PC-9 (cell line): ENCODE results near the gene IRGC. TPM values are rescaled to one million over a fixed set of nuclear protein-coding genes. Genes with fewer than 3 reads are reported as not detected.

ENCODE experiments used
- BruUV-seq: library from RNA; stranded (reverse); fragments of 400-500 nt; replicated peaks from 2 replicates; lab custom pipeline; 2021; lab: Mats Ljungman, UMichigan
- CTCF ChIA-PET: fragments of 300-600 bp; sonication (Branson Sonifier 250); formaldehyde crosslinking; loops from one replicate; lab custom pipeline; 2022; ENCODE audit warnings: antibody characterized with exemption; lab: Charles Lee
- POLR2A ChIA-PET: fragments of 300-600 bp; sonication (Branson Sonifier 250); formaldehyde crosslinking; loops from one replicate; lab custom pipeline; 2022; ENCODE audit warnings: antibody characterized with exemption; ENCODE audit not compliant: unreplicated experiment; lab: Charles Lee
- DNase-seq, 2 experiments: peaks; one replicate each; pipeline versions ENCODE4 v3.0.0 to v3.0.0-alpha.2; 2015 to 2022; ENCODE audit warnings: mixed read lengths in 1 of 2
- H2AFZ ChIP-seq: fragments of 200-600 bp; sonication (generic); 2 replicates; pipeline ENCODE4 v1.8.1; 2017; ENCODE audit warnings: antibody characterized with exemption
- H3F3A ChIP-seq: fragments of 200-600 bp; sonication (generic); 2 replicates; pipeline ENCODE4 v1.8.1; 2017; ENCODE audit warnings: antibody characterized with exemption, mild to moderate bottlenecking, low read depth; ENCODE audit not compliant: insufficient read depth
- H3K27ac ChIP-seq: fragments of 200-600 bp; sonication (generic); 2 replicates; pipeline ENCODE4 v1.6.1; 2016; ENCODE audit warnings: mixed run types
- H3K27me3 ChIP-seq: fragments of 200-600 bp; sonication (generic); 2 replicates; pipeline ENCODE4 v1.6.1; 2016; ENCODE audit warnings: low read depth, mixed run types; ENCODE audit not compliant: insufficient read depth
- H3K36me3 ChIP-seq: fragments of 200-600 bp; sonication (generic); 2 replicates; pipeline ENCODE4 v1.6.1; 2016; ENCODE audit warnings: low read depth, mixed run types
- H3K4me1 ChIP-seq: fragments of 200-600 bp; sonication (generic); replicated peaks from 2 replicates; pipeline ENCODE4 v1.6.1; 2016; ENCODE audit warnings: mixed run types; ENCODE audit not compliant: insufficient read depth
- H3K4me2 ChIP-seq: fragments of 200-600 bp; sonication (generic); 2 replicates; pipeline ENCODE4 v1.6.1; 2017; ENCODE audit warnings: mixed run types
- H3K4me3 ChIP-seq: fragments of 200-600 bp; sonication (generic); 2 replicates; pipeline ENCODE4 v1.6.1; 2016; ENCODE audit warnings: mixed run types
- H3K79me2 ChIP-seq: fragments of 200-600 bp; sonication (generic); 2 replicates; pipeline ENCODE4 v1.6.1; 2017; ENCODE audit warnings: low read depth, mixed run types
- H3K9me2 ChIP-seq: fragments of 200-600 bp; sonication (generic); 2 replicates; pipeline ENCODE4 v1.8.1; 2017; ENCODE audit warnings: mild to moderate bottlenecking; ENCODE audit not compliant: insufficient read depth
- H3K9me3 ChIP-seq: fragments of 200-600 bp; sonication (generic); 2 replicates; pipeline ENCODE4 v1.8.1; 2016; ENCODE audit warnings: low read depth; ENCODE audit not compliant: insufficient read depth
- H4K20me1 ChIP-seq: fragments of 200-600 bp; sonication (generic); 2 replicates; pipeline ENCODE4 v1.8.1; 2017; ENCODE audit not compliant: insufficient read depth
- EZH2 ChIP-seq: fragments of 200-600 bp; sonication (generic); IDR thresholded peaks from 2 replicates; pipeline ENCODE4 v1.8.0; 2017; ENCODE audit warnings: antibody characterized with exemption, low read depth
- intact Hi-C: fragments of 100-400 bp; cut with micrococcal nuclease; formaldehyde crosslinking; loops from one replicate; pipeline ENCODE4 v1.10.0; 2022; ENCODE audit not compliant: unreplicated experiment
- total RNA-seq: library from RNA; stranded (reverse); gene quantifications from 2 replicates; pipeline ENCODE4 v1.2.3, GENCODE V29; 2021
- TF ChIP-seq, protein P1 (sequence below): fragments of 200-600 bp; sonication (generic); conservative IDR thresholded peaks from 2 replicates; pipeline ENCODE4 v1.6.1; 2017; ENCODE audit warnings: mixed run types, antibody characterized with exemption, mild to moderate bottlenecking, moderate library complexity

The IRGC gene
- total RNA-seq, 1 experiment from 2014 or later: not detected

DNA sequence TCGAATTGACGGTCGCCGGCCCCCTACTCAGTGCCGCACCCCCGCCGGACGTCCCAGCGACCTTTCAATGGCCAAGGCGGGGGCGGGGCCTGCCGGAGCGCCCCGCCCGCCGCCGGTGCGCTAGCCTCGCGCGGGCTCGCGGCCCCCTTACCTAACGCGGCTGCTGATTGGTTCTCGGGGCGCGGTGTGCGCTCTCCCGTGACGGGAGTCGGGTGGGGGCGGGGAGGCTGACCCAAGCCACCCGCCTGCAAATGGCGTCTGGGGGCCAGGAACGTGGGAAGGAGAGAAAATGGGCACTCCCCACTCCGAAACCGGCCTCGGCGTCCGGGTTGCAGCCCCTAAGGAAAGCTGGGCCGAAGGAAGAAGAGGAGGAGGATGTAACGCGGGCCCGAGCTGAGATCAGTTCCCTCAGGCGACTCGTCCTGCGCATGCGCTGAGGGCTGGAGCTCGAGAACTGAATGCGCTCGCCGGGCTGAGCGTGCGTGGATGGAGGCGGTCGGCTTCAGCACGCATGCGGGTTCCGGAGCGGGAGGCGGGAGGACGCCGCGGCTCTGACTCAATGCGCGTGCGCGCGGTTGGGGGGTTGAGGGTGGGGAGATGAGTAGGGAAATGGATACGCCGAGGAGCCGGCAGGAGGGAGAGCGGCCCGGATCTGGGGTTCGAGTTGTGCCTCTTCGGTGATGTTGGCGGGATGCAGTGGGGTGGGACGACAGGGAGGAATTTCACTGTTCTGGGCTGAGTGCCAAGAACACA lies 38.8 kb downstream of the IRGC start, which contains the start of gene SMG9:
SMG9 (minus strand) TSS at position 460 of the 753 bp plus-strand sequence. CDS start 4,221 bp downstream, outside the sequence.
- peaks cover 62% of the 10 kb centered on the region for H3K4me1 ChIP-seq
- TF ChIP-seq, protein P1, sequence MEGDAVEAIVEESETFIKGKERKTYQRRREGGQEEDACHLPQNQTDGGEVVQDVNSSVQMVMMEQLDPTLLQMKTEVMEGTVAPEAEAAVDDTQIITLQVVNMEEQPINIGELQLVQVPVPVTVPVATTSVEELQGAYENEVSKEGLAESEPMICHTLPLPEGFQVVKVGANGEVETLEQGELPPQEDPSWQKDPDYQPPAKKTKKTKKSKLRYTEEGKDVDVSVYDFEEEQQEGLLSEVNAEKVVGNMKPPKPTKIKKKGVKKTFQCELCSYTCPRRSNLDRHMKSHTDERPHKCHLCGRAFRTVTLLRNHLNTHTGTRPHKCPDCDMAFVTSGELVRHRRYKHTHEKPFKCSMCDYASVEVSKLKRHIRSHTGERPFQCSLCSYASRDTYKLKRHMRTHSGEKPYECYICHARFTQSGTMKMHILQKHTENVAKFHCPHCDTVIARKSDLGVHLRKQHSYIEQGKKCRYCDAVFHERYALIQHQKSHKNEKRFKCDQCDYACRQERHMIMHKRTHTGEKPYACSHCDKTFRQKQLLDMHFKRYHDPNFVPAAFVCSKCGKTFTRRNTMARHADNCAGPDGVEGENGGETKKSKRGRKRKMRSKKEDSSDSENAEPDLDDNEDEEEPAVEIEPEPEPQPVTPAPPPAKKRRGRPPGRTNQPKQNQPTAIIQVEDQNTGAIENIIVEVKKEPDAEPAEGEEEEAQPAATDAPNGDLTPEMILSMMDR: no peak
- no peak for TF ChIP-seq EZH2
- peak within 1 kb of the TSS; percentile 100 for H3K4me2 ChIP-seq
- DNase-seq: peak; percentile 84 to 98
- POLR2A ChIA-PET: interaction anchor here (0.5 to 2.1 kb wide), 5 partner anchors 10 to 1868 kb away, joined by 3 to 18 read pairs (median 7); partner anchors contain the start of gene LYPD3
- H3K36me3 ChIP-seq: peaks cover 25% of the 10 kb centered on the region
- H3K4me3 ChIP-seq: peak within 1 kb of the TSS; percentile 99
- CTCF ChIA-PET: interaction anchor here (0.6 to 1.1 kb wide), 4 partner anchors 23 to 200 kb away, joined by 3 to 4 read pairs (median 3); partner anchors contain the start of gene KCNN4
- peak within 1 kb of the TSS; percentile 92 for H3K27ac ChIP-seq
- no peaks in the 10 kb centered on the region for H3K9me2 ChIP-seq
- H2AFZ ChIP-seq: peak within 1 kb of the TSS; percentile 75
- H3K9me3 ChIP-seq: no peaks in the 10 kb centered on the region
- peaks cover 15% of the 10 kb centered on the region for H4K20me1 ChIP-seq
- no TSS peak for BruUV-seq
- H3F3A ChIP-seq: peaks cover 61% of the 10 kb centered on the region
- peaks cover 61% of the 10 kb centered on the region for H3K79me2 ChIP-seq
- H3K27me3 ChIP-seq: no peaks in the 10 kb centered on the region
- intact Hi-C loops: loop anchor here (1.0 to 2.0 kb wide), 2 partner anchors 25 to 30 kb away; no protein-coding TSS in a partner anchor

DNA sequence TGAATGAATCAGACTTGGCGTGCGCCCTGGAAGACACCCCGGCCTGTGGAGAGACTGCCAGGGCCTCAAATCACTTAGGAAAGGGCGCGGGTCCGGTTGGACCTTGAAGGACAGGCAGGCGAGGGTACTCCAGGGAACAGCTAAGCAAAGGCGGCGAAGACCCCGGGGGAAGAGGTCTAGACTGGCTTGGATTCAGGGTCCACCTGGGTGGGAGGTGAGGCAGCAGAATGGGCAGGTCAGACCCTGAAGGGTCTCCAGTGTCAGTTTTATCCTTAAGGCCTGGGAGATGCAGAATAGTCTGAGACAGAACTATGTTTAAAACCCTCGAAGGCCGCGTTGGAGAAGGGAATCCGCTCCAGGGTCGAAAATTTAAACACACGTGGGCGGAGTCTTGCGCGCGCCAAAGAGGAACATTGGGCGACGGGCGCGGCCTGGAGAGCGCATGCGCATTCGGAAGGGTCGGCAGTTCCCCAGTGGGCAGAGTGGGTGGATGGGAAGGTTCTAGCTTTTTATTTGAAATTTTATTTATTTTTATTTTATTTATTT lies 39.5 kb downstream of the IRGC start:
- Histone ChIP-seq H3K36me3 (peaks cover 18% of the 10 kb centered on the region), H3K9me2 (no peaks in the 10 kb centered on the region), H3K27ac (peak overlapping the region; percentile 92), H3K4me1 (peaks cover 65% of the 10 kb centered on the region), H3K27me3 (no peaks in the 10 kb centered on the region), H3F3A (peaks cover 64% of the 10 kb centered on the region), H2AFZ (peak overlapping the region; percentile 75), H3K4me2 (peak overlapping the region; percentile 100), H3K9me3 (no peaks in the 10 kb centered on the region), H4K20me1 (peaks cover 15% of the 10 kb centered on the region), H3K79me2 (peaks cover 55% of the 10 kb centered on the region), H3K4me3 (peak overlapping the region; percentile 99)
- POLR2A ChIA-PET: interaction anchor here (0.7 to 1.4 kb wide), 3 partner anchors 9 to 87 kb away, joined by 5 to 7 read pairs (median 7); no protein-coding TSS in a partner anchor
- intact Hi-C loops: loop anchor here (2.0 kb wide), 1 partner anchor 29 kb away; no protein-coding TSS in a partner anchor
- CTCF ChIA-PET: interaction anchor here (0.9 kb wide), 1 partner anchor 201 kb away, joined by 3 read pairs; no protein-coding TSS in a partner anchor
- TF ChIP-seq EZH2: no peak
- TF ChIP-seq, protein P1: no peak
- peak; percentile 55 to 80 for DNase-seq
- BruUV-seq: TSS peak; percentile 64

DNA sequence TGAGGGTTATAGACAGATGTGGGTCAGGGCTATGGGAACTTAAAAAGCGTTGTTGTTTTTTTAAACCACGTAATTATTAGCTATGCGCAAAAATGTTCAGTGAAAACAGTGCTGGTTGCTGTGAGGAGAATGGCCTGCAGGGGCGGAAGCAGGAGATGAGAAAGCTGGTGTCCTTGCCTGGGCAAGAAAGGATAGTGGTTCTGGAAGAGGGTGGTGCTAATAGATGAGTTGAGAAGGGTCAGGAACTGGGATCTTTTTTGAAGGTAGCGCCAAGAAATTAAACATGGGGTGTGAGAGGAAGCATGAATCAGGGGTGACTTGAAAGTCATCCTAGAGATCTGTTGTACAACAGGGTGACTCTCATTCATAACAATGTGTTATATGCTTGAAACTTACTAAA lies 43.6 kb downstream of the IRGC start:
- Histone ChIP-seq H3K4me3 (no peak overlapping the region), H3K36me3 (no peaks in the 10 kb centered on the region), H3K4me2 (peak overlapping the region; percentile 32), H3K27me3 (no peaks in the 10 kb centered on the region), H3K9me2 (no peaks in the 10 kb centered on the region), H3K9me3 (no peaks in the 10 kb centered on the region), H3K79me2 (peaks cover 15% of the 10 kb centered on the region; the same call in 1 of the 2 replicates), H2AFZ (no peak overlapping the region), H3K27ac (peak overlapping the region; percentile 49), H4K20me1 (no peaks in the 10 kb centered on the region), H3K4me1 (peaks cover 57% of the 10 kb centered on the region), H3F3A (peaks cover 54% of the 10 kb centered on the region)
- TF ChIP-seq, protein P1: no peak; the same call in 1 of the 2 replicates
- TF ChIP-seq EZH2: no peak
- CTCF ChIA-PET: no interaction called here
- POLR2A ChIA-PET: interaction anchor here (0.5 to 0.6 kb wide), 3 partner anchors 73 to 91 kb away, joined by 3 to 13 read pairs (median 3); partner anchors contain the start of gene PLAUR
- DNase-seq: peak in 1 of 2 experiments; percentile 41
- intact Hi-C loops: no loop called here
- no TSS peak for BruUV-seq
